RCC 7860 (cell line): ENCODE measurements around the gene RPH3AL.
"Not testable (repeated sequence)": the region's sequence is repeated elsewhere in the genome, so short reads cannot be mapped to it uniquely, and the experiment has no call there.

Source experiments
- DNase-seq: peaks from one replicate; pipeline ENCODE4 v3.0.0-alpha.2; 2015; ENCODE audit warnings: low spot score
- FAIRE-seq: peaks from 2 replicates; lab custom pipeline; 2012; peaks lifted over from hg19 to GRCh38; lab: Jason Lieb, UNC

Gene RPH3AL

DNA sequence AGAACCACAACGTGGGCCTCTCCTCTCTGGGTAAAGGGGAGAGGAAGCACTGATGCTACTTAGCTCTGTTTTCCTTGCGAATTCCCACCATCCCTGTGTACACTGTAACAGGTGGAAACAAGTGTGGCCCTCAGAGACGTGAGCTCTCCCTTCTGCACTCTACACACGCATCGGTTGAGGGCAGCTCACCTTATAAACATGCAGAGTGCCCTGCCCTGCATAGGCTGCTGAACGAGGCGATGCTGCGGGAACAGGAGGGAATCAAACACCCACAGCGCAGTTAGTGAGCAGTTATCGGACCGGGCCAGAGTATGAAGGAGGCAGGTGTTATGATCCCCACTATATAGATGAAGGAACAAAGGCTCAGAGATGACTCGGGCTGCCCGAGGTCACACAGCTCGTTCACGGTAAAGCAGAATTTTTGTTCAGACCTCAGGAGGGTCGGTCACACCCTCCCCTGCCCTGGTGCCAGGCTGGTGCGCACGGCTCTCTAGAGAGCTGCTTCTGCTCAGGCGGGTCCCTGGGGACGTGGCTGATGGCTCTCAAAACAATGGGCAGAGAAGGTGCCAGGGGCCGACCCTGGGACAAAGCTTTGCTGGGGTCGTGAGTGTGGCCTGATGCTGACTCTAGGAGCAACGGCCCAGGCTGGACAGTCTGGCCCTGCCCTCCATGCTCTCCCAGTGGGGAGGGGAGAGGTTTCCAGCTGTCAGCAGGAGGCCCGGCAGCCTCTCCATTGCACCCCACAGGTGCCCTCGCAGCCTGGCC lies 68.5 kb downstream of the RPH3AL start:
- DNase-seq (no peak), FAIRE-seq (no peak)

DNA sequence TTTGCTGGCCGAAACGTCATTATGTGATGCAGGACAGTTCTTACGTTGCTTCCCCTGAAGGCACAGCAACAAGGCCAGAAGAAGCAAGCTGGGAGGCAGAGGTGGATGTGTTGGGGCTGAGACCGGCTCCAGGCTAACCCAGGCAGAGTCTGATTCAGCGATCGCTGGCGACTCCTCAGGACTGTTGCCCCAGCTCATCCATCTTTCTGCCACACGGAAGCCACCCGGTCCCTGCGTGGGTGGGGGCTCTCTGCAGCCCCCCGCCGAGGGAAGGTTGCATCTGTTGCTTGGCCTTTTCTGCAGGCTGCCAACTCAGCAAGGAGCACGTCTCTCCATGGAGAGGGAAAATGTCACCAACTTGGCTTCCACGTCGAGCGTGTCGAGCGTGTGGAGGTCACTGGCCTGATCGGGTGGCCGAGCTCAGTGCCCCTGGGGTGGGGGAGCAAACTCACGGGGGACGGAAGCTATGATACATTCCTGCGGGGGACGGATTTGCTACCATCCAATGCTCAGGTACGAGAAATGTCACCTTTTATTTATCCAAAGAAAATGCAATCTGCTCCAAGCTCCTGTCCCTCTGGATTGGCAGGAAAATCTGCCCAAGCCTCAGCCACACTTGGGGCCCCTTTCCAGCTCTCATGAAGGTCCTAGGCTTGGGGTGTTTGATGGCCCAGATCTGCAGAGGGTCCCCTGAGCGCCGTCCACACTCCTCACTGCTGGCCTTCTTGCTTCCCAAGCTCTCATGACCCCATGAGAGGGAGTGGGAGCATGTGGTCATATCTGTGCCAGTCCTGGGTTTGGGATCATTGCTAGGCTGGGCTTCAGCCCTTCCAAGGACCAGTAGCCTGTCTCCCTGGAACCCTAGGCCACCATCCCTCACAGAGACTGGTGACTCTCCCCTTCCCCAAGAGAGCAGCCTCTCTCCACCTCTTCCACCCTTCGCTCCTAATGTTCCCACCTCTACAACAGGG lies 69.4 kb downstream of the RPH3AL start:
- FAIRE-seq (no peak), DNase-seq (no peak)

GRCh38 chr17:282000-282911 lies 70.4 kb downstream of the RPH3AL start:
- FAIRE-seq (no peak), DNase-seq (no peak)

DNA sequence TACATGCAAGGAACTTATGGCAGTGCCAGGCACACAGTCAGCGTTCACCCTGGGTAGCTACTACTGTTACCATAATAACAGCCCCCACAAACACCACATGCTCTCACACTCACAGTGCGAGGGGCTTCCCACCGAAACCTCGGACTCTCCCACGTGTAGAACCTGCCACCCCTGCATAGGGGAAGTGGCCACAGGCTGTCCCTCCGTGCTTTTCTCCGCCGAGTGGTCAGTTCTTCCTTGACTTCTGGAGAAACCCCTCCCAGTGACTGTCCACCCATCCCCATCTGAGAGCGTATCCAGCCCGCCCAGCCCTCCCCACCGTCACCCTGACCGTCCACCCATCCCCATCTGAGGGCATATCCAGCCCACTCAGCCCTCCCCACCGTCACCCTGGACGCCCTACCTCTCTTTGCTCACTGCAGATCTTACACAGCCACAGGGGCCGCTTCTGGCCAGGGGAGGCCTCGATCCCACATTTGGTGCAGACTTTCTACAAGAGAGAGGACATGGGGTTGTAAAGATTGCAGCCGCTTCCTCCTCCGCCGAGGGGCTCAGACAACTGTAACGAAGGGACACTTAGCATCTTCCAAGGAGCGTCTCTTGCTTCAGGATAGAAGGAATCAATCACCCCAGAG lies 71.1 kb downstream of the RPH3AL start:
- FAIRE-seq (no peak), DNase-seq (no peak)

- FAIRE-seq = no peak
- no peak for DNase-seq
Measured at GRCh38 chr17:280901-281300, 71.7 kb downstream of the RPH3AL start.

DNA sequence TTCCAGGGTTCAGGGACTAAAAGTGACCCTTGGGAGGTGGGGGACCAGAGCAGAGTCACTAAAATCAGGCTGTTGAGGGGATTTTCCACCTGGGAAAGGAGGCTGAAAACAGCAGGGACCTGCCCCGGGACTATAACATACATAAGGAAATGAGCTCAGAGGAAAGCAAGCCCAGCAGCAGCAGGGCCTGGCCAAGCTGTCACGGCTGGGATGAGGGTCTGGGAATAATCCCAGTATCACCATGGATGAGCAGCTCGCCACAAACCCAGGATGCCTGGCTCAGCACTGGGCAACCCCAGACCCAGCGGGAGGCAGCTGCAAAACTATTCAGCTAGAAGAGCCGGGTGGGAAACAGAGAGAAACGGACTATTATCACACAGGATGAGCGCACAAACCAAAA lies 72.4 kb downstream of the RPH3AL start:
- FAIRE-seq (no peak), DNase-seq (no peak)

DNA sequence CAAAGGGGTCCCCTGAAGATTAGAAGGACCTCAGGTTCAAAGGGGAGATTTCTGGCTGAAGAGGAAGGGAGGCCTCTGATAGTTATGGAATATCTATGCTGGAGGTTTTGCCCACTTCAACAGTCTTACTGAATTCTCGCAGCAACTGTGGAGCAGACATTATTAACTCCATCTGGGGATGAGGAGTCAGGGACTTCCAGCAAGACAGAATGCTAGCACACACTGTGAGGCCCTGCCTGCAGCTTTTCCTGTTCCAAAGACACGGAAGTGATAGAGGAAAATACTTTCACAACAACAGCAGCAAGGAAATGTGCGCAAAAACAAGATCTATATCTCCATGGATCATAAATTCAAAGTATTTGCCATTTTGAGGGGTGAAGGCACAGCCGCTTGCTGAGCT lies 72.8 kb downstream of the RPH3AL start:
- FAIRE-seq = no peak
- DNase-seq = no peak

DNA sequence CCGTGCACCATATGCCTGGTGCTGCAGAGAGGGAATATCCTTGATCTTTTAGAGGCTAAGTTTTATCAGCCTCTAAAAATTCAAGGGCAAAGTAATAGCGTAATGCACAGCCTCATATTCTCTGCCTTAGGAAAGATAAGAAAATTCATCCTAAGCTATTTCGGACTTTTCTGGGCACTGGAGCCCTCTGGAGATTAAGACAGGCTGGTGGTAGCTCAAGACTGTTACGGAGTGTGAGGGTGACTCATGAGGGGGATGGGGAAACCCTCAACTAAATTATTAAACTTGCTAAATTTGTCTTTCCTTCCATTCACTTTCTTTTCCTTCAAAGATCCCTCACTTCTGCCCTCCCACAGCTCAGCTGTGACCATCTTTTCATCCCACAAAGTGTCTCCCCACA lies 73.3 kb downstream of the RPH3AL start:
- FAIRE-seq (no peak), DNase-seq (no peak)

- DNase-seq (no peak), FAIRE-seq (no peak)
Measured at GRCh38 chr17:278676-279059, 73.9 kb downstream of the RPH3AL start.

- DNase-seq (no peak), FAIRE-seq (no peak)
Measured at GRCh38 chr17:278055-278675, 74.4 kb downstream of the RPH3AL start.

DNA sequence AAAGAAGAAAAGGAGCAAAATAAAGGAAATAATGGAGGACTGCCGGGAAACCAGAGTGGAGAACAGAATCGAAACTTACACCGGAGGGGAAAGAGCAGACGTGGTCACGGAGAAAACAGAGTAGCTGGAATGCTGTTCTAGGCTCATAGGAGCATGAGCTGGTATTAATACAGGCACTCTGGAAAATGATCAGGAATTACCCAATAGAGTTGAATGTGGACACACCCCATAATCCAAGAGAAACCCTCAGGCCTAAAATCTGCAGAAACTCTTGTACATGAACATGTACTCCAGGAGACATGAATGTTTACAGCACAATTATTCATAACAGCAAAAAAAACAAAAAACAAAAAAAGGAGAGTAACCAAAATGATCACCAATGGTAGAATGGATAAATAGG lies 77.7 kb downstream of the RPH3AL start:
- DNase-seq (no peak), FAIRE-seq (no peak)

DNA sequence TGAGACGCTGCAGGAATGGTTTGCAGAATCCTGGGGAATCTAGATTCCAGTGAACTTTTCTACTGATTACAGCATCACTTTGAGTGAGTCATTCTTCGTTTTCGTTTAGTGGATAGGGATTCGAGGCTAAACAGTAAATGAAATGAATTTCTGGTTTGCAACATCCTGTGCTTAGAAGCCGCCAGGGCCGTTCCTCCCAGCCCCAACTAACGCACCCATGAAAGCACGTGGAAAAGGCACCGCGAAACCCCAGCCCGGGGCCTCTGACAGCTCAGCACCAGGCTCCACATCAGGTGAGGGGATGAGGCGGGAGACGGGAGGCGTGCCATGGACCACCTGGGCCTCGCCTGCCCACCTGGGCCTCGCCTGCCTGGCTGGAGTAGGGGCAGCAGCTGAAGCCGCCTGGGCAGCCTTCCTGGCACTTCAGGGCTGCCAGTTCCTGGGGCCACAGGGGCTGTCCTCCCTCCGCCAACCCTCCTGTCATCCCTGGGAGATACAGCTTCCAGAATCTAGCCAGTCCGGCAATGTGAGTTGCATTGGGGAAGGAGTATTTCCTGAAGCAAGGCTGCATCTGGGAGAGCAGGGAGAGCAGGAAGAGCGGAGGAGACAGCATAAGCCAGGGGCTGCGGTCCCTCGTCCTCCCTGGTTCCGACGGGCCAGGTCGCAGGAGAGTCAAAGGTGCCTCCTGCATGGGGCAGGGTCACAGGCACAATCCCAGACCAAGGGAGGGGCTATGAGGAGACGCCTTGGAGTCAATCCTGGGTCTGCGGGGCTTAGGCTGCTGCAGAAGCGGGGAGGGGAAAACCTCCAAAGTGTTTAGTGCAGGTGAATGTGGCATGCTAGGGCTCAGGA lies 78.4 kb downstream of the RPH3AL start:
- no peak for DNase-seq
- FAIRE-seq = no peak

DNA sequence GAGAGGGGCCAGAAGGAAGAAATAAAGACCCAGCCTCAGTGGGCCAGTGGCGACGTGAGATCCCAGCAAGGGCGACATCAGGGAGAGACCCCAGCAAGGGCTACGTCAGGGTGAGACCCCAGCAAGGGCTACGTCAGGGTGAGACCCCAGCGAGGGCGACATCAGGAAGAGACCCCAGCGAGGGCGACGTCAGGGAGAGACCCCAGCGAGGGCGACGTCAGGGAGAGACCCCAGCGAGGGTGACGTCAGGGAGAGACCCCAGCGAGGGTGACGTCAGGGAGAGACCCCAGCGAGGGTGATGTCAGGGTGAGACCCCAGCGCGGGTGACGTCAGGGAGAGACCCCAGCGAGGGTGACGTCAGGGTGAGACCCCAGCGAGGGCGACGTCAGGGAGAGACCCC lies 79.8 kb downstream of the RPH3AL start:
- not testable (repeated sequence) for FAIRE-seq, DNase-seq

- FAIRE-seq, DNase-seq: not testable (repeated sequence)
Measured at GRCh38 chr17:271928-272623, 80.5 kb downstream of the RPH3AL start.

GRCh38 chr17:269616-270514 lies 82.7 kb downstream of the RPH3AL start:
- DNase-seq (no peak), FAIRE-seq (no peak)

DNA sequence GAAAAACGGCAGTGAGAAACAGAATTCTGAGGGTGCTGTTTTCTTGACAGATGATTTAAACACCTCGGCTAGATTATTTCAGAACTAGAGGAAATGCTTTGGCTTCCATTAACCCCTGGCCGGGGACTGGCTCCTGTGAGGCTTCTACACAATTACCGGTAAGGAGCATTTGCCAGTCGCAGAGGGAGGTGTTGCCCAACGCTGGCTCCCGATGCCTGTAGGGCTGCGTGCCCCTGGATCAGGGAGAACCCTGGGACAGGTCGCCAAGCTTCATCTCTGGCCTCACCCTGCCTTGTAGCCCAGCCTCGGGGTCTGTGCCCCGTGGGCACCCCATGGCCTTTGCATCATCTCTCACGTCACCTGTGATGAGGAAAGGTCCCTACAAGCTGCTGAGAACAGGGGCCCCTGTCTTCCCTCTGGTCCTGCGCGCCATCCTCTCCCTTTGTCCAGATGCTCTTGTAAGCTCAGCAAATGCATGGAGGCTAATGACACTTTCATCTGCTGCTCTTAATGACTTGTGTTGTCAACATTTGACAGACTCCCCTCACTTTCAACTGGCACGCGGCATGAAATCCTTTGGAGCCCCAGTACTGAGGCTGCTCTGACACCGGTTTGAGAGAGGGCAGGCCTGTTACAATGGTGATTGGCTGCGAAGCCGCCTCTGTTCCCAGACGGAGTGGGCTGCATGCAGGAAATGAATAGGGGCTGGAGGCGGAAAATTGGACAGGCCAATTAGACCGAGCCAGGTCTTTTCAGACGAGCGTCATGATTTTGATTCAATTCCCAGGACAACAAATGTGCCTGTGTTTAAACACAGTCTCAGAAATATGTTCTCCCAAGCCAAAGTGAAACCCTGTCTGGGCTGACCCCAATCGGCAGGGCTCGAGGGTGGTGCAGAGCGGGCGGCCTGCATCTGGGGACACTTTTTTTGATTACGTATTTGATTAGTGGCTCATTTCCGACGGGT lies 85.6 kb downstream of the RPH3AL start:
- FAIRE-seq = no peak
- no peak for DNase-seq
